Transverse colon (tissue), 4 donors: Measurements from ENCODE around the gene TRDN. TPM values are rescaled to one million over a fixed set of nuclear protein-coding genes. Genes with fewer than 3 reads are reported as not detected.

Source experiments
- DNase-seq: peaks from one replicate; pipeline ENCODE4 v3.0.0-alpha.2; 2019
- H3K27ac ChIP-seq, 4 donors: fragments of 200-600 bp; sonication (generic); 2 replicates each; pipeline ENCODE4 v1.5.1; 2016 to 2018; ENCODE audit warnings: inconsistent platforms in 4 of 4
- H3K27me3 ChIP-seq: fragments of 200-600 bp; sonication (generic); 2 replicates; pipeline ENCODE4 v1.5.1; 2017; ENCODE audit warnings: inconsistent platforms
- H3K36me3 ChIP-seq, 4 donors: fragments of 200-600 bp; sonication (generic); 2 replicates each; pipeline ENCODE4 v1.5.1; 2017 to 2019; ENCODE audit warnings: inconsistent platforms in 4 of 4
- H3K4me1 ChIP-seq, 4 donors: fragments of 200-600 bp; sonication (generic); 2 replicates each; pipeline ENCODE4 v1.5.1; 2017 to 2020; ENCODE audit warnings: inconsistent platforms in 4 of 4
- H3K4me3 ChIP-seq, 4 donors: fragments of 200-600 bp; sonication (generic); 1 replicate in 1 of 4; 2 replicates in 3 of 4; pipeline versions ENCODE4 v1.5.1 to v1.6.1; 2017 to 2019; ENCODE audit warnings: inconsistent platforms in 4 of 4
- H3K9me3 ChIP-seq, 2 donors: fragments of 200-600 bp; sonication (generic); 2 replicates each; pipeline ENCODE4 v1.5.1; 2017 to 2019; ENCODE audit warnings: inconsistent platforms in 2 of 2
- EP300 ChIP-seq: sonication (generic); formaldehyde crosslinking; IDR thresholded peaks from one replicate; pipeline ENCODE4 v1.6.1; 2017; ENCODE audit warnings: antibody characterized with exemption, low read depth
- POLR2A ChIP-seq: fragments of 450-650 bp; IDR thresholded peaks from one replicate; pipeline ENCODE4 v1.6.1; 2016; ENCODE audit warnings: antibody characterized with exemption, mild to moderate bottlenecking, moderate library complexity
- POLR2AphosphoS5 ChIP-seq, 3 donors: sonication (generic); formaldehyde crosslinking; IDR thresholded peaks; one replicate each; pipeline ENCODE4 v1.6.1; 2016; ENCODE audit warnings: antibody characterized with exemption in 3 of 3
- WGBS, 2 donors: methylation state at CpG; one replicate each; pipeline ENCODE4 v1.1.5; 2018; ENCODE audit warnings: low coverage in 1 of 2; 5-methylcytosine and 5-hydroxymethylcytosine counted together
- in situ Hi-C, 4 donors: fragments of 200-750 bp; cut with MboI; loops; one replicate each; pipeline versions ENCODE4 v1.15.0 to v1.15.1; 2017; ENCODE audit warnings: low sequenced_read_pairs in 3 of 4, low pct_ligation_motif_present in 1 of 4, low pct_unique_long_range_greater_than_20kb in 1 of 4
- intact Hi-C: fragments of 100-400 bp; cut with DNase I; formaldehyde crosslinking; loops from one replicate; pipeline ENCODE4 v1.15.1; 2023; ENCODE audit warnings: low total_unique reads
- total RNA-seq, 4 donors: library from RNA; depleted of rRNA; stranded (reverse); fragments of >200 nt; gene quantifications; one replicate each; pipeline ENCODE4 v1.1.0, GENCODE V29; 2016
- TF ChIP-seq, protein P1 (sequence below), 5 experiments: fragments of 200-600 bp in 3 of 5; fragments of 450-650 bp in 2 of 5; sonication (generic) in 3 of 5; IDR thresholded peaks; 1 replicate in 2 of 5; 2 replicates in 3 of 5; pipeline ENCODE4 v1.5.1; 2016 to 2017; ENCODE audit warnings: antibody characterized with exemption in 5 of 5, inconsistent platforms in 3 of 5, mild to moderate bottlenecking in 2 of 5, moderate library complexity in 1 of 5

The TRDN gene
- total RNA-seq, 4 donors from 2014 or later = 0.14 TPM; not detected in 3

GRCh38 chr6:123226398-123226797 is 410.4 kb downstream of the TRDN start:
- DNase-seq = no peak
- TF ChIP-seq POLR2A = no peak
- 46 to 53% methylated on average over 3 of the region's 3 CpGs for WGBS, 2 donors
- no peaks in the 10 kb centered on the region for H3K4me1 ChIP-seq
- no peaks in the 10 kb centered on the region for H3K9me3 ChIP-seq
- intact Hi-C loops (no loop called here), in situ Hi-C loops (no loop called here)
- H3K27me3 ChIP-seq = no peaks in the 10 kb centered on the region
- no peak overlapping the region for H3K4me3 ChIP-seq
- H3K27ac ChIP-seq = no peak overlapping the region
- H3K36me3 ChIP-seq = no peaks in the 10 kb centered on the region

DNA sequence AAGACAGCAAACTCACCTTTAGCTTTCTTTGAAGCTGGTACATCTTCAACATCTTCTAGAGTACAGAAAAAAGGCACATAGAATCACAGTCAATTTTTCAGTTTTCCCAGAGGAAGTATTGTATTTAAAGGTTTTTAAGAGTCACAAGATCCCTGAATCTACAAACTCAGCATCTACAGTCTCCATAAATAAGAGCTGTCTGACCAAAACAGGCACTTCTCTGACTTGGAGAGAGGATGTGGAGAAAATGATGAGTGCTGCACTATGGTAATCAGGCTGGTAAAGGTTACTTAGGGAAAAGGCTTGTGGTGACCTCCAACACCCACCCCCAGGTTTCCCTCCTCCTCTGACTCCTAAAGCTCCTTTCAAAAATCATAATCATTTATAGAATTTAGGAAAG is 412.7 kb downstream of the TRDN start:
- intact Hi-C loops (no loop called here), in situ Hi-C loops (no loop called here)
- no peaks in the 10 kb centered on the region for H3K36me3 ChIP-seq
- TF ChIP-seq POLR2AphosphoS5 (IDR thresholded peaks at IDR 0.05) (no peak), EP300 (no peak), POLR2A (no peak)
- TF ChIP-seq, protein P1, sequence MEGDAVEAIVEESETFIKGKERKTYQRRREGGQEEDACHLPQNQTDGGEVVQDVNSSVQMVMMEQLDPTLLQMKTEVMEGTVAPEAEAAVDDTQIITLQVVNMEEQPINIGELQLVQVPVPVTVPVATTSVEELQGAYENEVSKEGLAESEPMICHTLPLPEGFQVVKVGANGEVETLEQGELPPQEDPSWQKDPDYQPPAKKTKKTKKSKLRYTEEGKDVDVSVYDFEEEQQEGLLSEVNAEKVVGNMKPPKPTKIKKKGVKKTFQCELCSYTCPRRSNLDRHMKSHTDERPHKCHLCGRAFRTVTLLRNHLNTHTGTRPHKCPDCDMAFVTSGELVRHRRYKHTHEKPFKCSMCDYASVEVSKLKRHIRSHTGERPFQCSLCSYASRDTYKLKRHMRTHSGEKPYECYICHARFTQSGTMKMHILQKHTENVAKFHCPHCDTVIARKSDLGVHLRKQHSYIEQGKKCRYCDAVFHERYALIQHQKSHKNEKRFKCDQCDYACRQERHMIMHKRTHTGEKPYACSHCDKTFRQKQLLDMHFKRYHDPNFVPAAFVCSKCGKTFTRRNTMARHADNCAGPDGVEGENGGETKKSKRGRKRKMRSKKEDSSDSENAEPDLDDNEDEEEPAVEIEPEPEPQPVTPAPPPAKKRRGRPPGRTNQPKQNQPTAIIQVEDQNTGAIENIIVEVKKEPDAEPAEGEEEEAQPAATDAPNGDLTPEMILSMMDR (IDR thresholded peaks at IDR 0.05) = no peak
- H3K4me3 ChIP-seq = no peak overlapping the region
- no peak for DNase-seq
- no peaks in the 10 kb centered on the region for H3K27me3 ChIP-seq
- no peak overlapping the region for H3K27ac ChIP-seq
- no peaks in the 10 kb centered on the region for H3K9me3 ChIP-seq
- H3K4me1 ChIP-seq = no peaks in the 10 kb centered on the region

DNA sequence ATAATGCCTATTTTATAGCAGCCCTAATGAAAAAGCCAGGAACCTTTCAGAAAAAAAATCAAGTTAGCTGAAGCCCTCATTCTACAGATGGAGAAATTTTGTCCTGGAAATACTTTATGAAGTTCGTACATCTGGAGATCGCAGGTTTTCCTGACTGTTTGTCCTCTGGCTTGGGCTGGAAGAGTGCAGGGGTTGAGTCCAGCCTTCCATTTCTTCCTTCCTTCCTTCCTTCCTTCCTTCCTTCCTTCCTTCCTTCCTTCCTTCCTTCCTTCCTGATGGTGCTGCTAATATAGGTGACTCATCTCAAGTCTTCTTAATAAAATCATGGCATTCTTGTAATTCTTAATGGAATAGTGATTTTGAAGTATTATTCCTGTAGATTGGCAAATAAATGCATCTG is 413.3 kb downstream of the TRDN start:
- intact Hi-C loops = no loop called here
- H3K4me1 ChIP-seq = no peaks in the 10 kb centered on the region
- no peaks in the 10 kb centered on the region for H3K36me3 ChIP-seq
- in situ Hi-C loops = no loop called here
- no peaks in the 10 kb centered on the region for H3K9me3 ChIP-seq
- no peak overlapping the region for H3K27ac ChIP-seq
- H3K4me3 ChIP-seq = no peak overlapping the region
- no peak for DNase-seq
- WGBS, 2 donors = 56 to 92% methylated on average over 2 of the region's 2 CpGs
- TF ChIP-seq, protein P1 (IDR thresholded peaks at IDR 0.05) = no peak
- H3K27me3 ChIP-seq = no peaks in the 10 kb centered on the region

GRCh38 chr6:123215211-123215610 is 421.5 kb downstream of the TRDN start:
- 36 to 48% methylated on average over 4 of the region's 4 CpGs for WGBS, 2 donors
- intact Hi-C loops = no loop called here

DNA sequence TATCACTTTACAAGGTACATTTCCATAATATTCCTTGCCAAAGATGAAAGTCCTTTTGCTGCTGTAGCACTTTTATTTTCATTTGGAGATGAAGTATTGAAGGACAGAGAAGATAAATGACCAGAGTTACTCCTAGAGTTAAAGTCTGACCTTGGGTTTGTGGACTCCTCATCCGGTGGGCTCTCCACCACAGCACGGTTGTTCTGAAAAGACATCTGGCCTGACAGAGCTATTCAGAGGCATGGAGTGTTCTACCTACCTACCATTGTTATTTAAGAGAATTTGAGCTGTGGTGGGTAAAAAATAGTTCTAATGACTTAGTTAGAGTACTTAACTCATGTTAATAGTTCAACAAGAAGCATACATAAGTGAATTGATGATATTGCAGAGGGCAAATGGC is 422.3 kb downstream of the TRDN start:
- Histone ChIP-seq H3K4me3 (no peak overlapping the region), H3K9me3 (no peaks in the 10 kb centered on the region), H3K36me3 (no peaks in the 10 kb centered on the region), H3K4me1 (no peaks in the 10 kb centered on the region), H3K27ac (no peak overlapping the region), H3K27me3 (no peaks in the 10 kb centered on the region)
- no peak for DNase-seq
- in situ Hi-C loops = no loop called here
- TF ChIP-seq, protein P1 (IDR thresholded peaks at IDR 0.05) = no peak
- TF ChIP-seq POLR2A = no peak
- no peak for TF ChIP-seq EP300
- WGBS, 2 donors = 86 to 89% methylated on average over 2 of the region's 2 CpGs
- intact Hi-C loops = no loop called here

More at GRCh38 chr6:123215211-123215610, 421.5 kb downstream of the TRDN start:
- in situ Hi-C loops = no loop called here
- Histone ChIP-seq H3K4me3 (no peak overlapping the region), H3K4me1 (no peaks in the 10 kb centered on the region), H3K27ac (no peak overlapping the region), H3K9me3 (no peaks in the 10 kb centered on the region), H3K36me3 (no peaks in the 10 kb centered on the region), H3K27me3 (no peaks in the 10 kb centered on the region)
- TF ChIP-seq POLR2AphosphoS5 (IDR thresholded peaks at IDR 0.05) = no peak
- no peak for TF ChIP-seq POLR2A
- no peak for TF ChIP-seq EP300
- TF ChIP-seq, protein P1 (IDR thresholded peaks at IDR 0.05) = no peak
- no peak for DNase-seq
